Hepatocyte (in vitro differentiated cells): ENCODE data around the gene FABP3.

Experiments used
- EZH2 ChIP-seq: fragments of 200-600 bp; sonication (generic); IDR thresholded peaks from 2 replicates; pipeline ENCODE4 v1.6.1; 2016; ENCODE audit warnings: antibody characterized with exemption, mild to moderate bottlenecking, borderline replicate concordance
- EZH2phosphoT487 ChIP-seq: fragments of 200-600 bp; sonication (generic); IDR thresholded peaks from one replicate; pipeline ENCODE4 v1.6.1; 2018; ENCODE audit warnings: antibody characterized with exemption, mild to moderate bottlenecking, low read depth, moderate library complexity; ENCODE audit not compliant: unreplicated experiment, severe bottlenecking
- TF ChIP-seq, protein P1 (sequence below): fragments of 200-600 bp; sonication (generic); IDR thresholded peaks from 2 replicates; pipeline ENCODE4 v1.5.1; 2016; ENCODE audit warnings: antibody characterized with exemption, mild to moderate bottlenecking; ENCODE audit not compliant: poor library complexity

DNA sequence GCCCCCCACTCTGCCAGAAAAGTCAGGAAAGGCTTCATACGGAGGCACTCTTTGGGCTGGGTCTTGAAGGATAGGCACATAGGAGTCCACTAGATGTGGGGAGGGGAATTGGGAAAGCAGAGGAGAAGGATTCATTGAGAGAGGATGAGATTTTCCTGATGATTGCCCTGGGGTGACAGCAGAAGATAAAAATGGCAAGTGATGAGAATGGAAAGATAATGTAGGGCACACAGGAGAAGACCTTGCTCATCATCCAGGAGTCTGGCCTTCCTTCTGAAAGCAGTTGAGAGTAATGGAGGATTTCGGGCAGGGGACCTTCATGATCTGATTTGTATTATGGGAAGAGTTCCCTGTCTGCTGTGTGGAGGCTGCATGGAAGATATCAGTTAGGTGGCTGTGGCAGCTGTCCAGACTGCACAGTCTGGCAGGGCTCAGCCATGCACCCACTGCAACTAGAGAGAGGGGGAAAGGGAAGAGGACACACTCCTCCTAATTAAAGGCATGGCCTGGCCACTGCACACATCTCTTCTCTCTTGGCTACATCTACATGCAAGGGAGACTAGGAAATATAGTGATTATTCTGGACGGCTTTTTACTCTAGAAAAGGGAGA lies 9.6 kb upstream of the FABP3 start:
- TF ChIP-seq, protein P1, sequence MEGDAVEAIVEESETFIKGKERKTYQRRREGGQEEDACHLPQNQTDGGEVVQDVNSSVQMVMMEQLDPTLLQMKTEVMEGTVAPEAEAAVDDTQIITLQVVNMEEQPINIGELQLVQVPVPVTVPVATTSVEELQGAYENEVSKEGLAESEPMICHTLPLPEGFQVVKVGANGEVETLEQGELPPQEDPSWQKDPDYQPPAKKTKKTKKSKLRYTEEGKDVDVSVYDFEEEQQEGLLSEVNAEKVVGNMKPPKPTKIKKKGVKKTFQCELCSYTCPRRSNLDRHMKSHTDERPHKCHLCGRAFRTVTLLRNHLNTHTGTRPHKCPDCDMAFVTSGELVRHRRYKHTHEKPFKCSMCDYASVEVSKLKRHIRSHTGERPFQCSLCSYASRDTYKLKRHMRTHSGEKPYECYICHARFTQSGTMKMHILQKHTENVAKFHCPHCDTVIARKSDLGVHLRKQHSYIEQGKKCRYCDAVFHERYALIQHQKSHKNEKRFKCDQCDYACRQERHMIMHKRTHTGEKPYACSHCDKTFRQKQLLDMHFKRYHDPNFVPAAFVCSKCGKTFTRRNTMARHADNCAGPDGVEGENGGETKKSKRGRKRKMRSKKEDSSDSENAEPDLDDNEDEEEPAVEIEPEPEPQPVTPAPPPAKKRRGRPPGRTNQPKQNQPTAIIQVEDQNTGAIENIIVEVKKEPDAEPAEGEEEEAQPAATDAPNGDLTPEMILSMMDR = no peak
- no peak for TF ChIP-seq EZH2phosphoT487
- no peak for TF ChIP-seq EZH2
